AG04449 (cell line): ENCODE data around the gene RASGRF1.

Source experiments
- CTCF ChIA-PET: fragments of 350-600 bp; formaldehyde crosslinking; extraction: SDS; loops from one replicate; lab custom pipeline; 2021; ENCODE audit warnings: antibody characterized with exemption; lab: Yijun Ruan, JAX
- POLR2A ChIA-PET: fragments of 400-600, 350-600 bp; formaldehyde crosslinking; extraction: SDS; loops from one replicate; lab custom pipeline; 2020; ENCODE audit warnings: antibody characterized with exemption, inconsistent platforms; lab: Yijun Ruan, JAX
- DNase-seq: peaks from one replicate; pipeline ENCODE4 v3.0.0-alpha.2; 2010; ENCODE audit warnings: low read depth, low spot score
- H3K4me3 ChIP-seq: 2 replicates; pipeline ENCODE4 v1.5.1; 2011; ENCODE audit warnings: low read depth, mild to moderate bottlenecking, control low read depth, low read length
- TF ChIP-seq, protein P1 (sequence below): IDR thresholded peaks from one replicate; pipeline ENCODE4 v1.5.1; 2011; ENCODE audit warnings: mild to moderate bottlenecking, moderate library complexity, low read length, control low read depth, inconsistent platforms; ENCODE audit not compliant: insufficient read depth; ENCODE audit errors: missing control alignments

Gene RASGRF1

DNA sequence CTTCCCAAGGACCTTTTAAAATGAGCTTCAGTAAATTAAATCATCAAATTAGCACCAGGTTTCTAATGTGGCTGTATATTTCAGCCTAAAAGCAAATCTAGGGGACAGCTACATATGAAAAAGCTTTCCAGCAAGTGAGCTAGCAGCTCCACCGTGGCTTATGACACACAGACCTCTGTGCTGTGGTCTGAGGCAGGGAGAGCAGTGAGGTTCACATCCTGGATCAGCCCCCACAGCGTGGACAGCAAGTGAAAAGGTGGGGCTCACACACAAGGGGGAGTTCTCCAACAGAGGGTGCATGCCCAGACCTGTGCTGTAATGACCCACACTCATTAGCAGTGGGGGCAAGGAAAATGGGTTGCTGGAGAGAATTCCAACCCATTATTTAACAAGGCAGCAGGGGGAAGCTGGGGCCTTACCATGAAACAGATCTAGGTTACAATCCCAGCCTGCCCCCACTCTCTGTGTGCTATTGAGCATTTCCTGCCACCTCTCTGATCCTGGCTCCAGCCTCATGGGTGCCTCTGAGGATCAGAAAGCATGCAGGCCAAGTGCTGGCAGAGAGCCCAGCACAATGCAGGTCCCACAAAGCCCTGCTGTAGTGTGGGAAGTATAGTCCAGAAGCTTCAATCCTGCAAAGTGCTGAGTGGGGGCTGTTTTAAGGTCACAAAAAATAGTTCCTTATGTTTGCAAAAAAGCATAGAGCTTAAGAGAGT lies 48.2 kb downstream of the RASGRF1 start:
- ChIA-PET CTCF (interaction anchor here (1.5 kb wide), 1 partner anchor 14 kb away, joined by 4 read pairs; no protein-coding TSS in a partner anchor), POLR2A (no interaction called here)
- DNase-seq, result no peak
- no peak overlapping the region for H3K4me3 ChIP-seq
- TF ChIP-seq, protein P1, sequence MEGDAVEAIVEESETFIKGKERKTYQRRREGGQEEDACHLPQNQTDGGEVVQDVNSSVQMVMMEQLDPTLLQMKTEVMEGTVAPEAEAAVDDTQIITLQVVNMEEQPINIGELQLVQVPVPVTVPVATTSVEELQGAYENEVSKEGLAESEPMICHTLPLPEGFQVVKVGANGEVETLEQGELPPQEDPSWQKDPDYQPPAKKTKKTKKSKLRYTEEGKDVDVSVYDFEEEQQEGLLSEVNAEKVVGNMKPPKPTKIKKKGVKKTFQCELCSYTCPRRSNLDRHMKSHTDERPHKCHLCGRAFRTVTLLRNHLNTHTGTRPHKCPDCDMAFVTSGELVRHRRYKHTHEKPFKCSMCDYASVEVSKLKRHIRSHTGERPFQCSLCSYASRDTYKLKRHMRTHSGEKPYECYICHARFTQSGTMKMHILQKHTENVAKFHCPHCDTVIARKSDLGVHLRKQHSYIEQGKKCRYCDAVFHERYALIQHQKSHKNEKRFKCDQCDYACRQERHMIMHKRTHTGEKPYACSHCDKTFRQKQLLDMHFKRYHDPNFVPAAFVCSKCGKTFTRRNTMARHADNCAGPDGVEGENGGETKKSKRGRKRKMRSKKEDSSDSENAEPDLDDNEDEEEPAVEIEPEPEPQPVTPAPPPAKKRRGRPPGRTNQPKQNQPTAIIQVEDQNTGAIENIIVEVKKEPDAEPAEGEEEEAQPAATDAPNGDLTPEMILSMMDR, result no peak

DNA sequence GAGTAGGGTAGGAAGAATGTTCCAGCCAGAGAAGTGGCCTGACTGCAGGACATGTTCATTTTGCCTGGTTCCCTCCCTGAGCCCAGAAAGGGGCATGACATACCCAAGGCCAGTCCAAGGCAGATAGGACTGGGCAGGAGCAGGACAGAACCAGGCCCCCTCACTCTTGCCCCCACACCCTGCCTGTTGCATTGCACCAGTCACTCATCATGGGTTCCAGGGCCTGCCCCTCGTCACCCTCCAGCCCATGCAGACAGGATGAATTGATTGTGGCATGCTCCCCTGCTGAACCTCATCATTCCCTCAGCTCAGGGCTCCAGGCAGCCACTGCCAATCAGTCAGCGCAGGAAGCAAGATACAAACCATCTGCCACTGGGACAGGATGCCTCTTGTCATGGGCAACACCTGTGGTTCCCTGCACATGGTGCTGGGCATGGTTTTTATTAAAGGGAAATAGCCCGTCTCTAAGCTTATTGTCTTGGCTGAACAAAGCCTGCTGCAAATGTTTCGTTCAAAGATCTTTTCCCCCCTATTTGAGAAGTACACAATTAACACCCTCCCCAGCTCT lies 48.9 kb downstream of the RASGRF1 start:
- CTCF ChIA-PET, result interaction anchor here (1.5 kb wide), 1 partner anchor 13 kb away, joined by 4 read pairs; no protein-coding TSS in a partner anchor

DNA sequence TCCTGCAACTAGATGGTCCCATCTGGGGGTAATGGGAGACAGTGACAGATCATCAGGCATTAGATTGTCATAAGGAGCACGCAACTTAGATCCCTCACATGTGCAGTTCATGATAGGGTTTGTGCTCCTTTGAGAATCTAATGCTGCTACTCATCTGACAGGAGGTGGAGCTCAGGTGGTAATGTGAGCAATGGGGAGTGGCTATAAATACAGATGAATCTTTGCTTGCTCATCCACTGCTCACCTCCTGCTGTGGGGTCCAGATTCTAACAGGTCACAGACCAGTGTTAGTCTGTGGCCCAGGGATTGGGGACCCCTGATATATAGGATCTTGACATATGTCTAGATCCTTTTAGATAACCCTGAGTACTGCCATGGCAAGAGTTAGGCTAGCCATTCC lies 52.7 kb downstream of the RASGRF1 start:
- POLR2A ChIA-PET, result no interaction called here
- DNase-seq, result no peak
- no peak overlapping the region for H3K4me3 ChIP-seq
- TF ChIP-seq, protein P1, result no peak
- CTCF ChIA-PET, result interaction anchor here (0.9 kb wide), 1 partner anchor 9 kb away, joined by 3 read pairs; no protein-coding TSS in a partner anchor

More for the DNA sequence above, 48.9 kb downstream of the RASGRF1 start:
- TF ChIP-seq, protein P1, result no peak
- DNase-seq, result no peak
- POLR2A ChIA-PET, result no interaction called here
- no peak overlapping the region for H3K4me3 ChIP-seq

DNA sequence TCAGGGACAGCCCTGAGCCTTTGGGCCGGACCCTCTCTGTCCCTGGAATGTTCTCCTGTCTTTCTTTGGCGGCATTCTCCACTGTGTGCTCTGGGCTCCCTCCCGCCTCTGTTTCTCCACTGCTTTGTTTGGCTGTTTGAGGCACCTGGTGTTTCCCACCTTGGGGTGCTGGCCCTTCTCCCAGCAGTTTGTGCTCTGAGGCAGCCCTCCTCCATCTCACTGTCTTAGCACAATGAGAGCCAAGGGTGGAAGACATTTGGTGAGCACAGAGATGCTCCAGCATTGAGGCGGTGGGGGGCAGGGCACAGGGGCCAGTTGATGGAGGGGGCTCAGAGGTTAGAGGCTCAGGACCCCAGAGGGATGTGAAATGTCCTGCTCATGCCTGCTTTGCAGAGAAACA lies 54.3 kb downstream of the RASGRF1 start:
- ChIA-PET POLR2A (no interaction called here), CTCF (interaction anchor here (0.9 kb wide), 1 partner anchor 148 kb away, joined by 8 read pairs; no protein-coding TSS in a partner anchor)
- TF ChIP-seq, protein P1, result no peak
- DNase-seq, result no peak
- H3K4me3 ChIP-seq, result no peak overlapping the region

GRCh38 chr15:79035814-79036213 lies 54.8 kb downstream of the RASGRF1 start:
- ChIA-PET POLR2A (no interaction called here), CTCF (interaction anchor here (0.9 kb wide), 1 partner anchor 149 kb away, joined by 8 read pairs; no protein-coding TSS in a partner anchor)
- H3K4me3 ChIP-seq, result no peak overlapping the region
- TF ChIP-seq, protein P1, result no peak
- no peak for DNase-seq

DNA sequence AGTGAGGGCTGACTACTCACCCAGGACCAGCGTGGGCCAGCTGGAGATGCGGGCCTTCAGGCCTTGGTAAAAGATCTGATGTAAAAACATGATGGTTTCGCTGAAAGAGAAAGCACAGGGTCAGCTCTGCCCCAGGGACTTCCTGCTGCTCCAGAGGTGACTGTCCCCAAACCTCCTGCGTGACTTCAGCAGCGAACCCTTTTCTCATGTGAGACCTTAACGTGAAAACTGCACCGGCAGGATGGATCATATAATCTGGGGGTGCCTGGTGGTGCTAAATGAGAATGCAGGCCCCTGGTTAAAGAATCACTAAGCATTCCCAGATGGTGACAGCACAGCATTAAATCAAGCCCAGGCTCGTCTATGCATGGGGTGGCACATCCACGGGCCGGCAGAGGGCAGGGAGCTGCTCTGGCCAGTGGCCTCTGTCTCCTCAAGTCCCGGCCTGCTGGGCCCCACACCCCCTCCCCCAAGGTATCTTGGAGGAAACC lies 55.4 kb downstream of the RASGRF1 start:
- ChIA-PET POLR2A (no interaction called here), CTCF (interaction anchor here (0.9 kb wide), 1 partner anchor 149 kb away, joined by 8 read pairs; no protein-coding TSS in a partner anchor)
- no peak overlapping the region for H3K4me3 ChIP-seq
- DNase-seq, result no peak
- TF ChIP-seq, protein P1, result no peak
